ENCODE data around the gene GDNF.

GRCh38 chr5:37816331-37816730 is 23.5 kb downstream of the GDNF start:
- TF ChIP-seq CTCF (IDR thresholded peaks at IDR 0.05 in 4 of 5, conservative IDR thresholded peaks at IDR 0.05 in 1 of 5) (no peak), POLR2A (IDR thresholded peaks at IDR 0.05) (no peak)

Measured in gastrocnemius medialis (tissue), 4 donors.